T47D (cell line): Measurements from ENCODE around the gene UBE2O.

Source experiments
- DNase-seq, 2 experiments: peaks; one replicate each; pipeline versions ENCODE4 v3.0.0 to v3.0.0-alpha.2; 2011 to 2012; ENCODE audit warnings: low read depth in 1 of 2, low spot score in 1 of 2
- JUND ChIP-seq: IDR thresholded peaks from 2 replicates; pipeline ENCODE4 v1.6.1; 2012; ENCODE audit warnings: low read depth
- in situ Hi-C: cut with HindIII; loops from 2 replicates; pipeline ENCODE4 v1.10.0; 2016; ENCODE audit warnings: low sequenced_read_pairs, low pct_unique_long_range_greater_than_20kb

Gene UBE2O

DNA sequence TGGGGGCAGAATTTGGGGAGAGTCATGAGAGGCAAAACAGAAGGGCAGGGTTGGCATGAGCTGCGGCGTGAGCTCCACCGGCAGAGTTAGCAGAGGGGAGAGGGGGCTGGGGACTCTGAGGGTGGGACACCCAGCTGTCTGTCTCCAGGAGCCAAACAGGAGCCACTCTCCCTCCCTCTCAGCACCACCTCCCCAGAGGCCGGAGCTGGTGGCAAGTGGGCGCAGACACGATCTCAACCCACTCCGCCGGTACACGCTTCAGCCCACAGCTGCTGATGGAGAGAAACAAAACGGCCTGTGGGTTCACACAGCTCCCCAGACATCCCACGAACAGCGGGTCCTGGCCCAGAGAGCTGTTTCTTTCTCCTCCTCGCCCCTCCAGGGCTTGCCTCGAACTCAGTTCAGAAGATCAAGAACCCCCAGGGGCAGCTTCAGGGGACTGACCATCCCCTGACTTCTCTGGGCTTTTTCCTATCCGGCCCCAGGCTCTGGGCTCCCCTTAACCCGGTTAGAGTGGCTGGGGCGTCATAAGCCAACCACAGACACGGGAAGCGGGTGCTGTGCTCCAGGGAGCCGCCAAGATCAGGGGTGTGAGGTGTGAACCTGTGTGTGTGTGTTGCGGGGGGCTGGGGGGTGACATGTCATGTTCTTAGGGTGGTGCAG, 40.7 kb upstream of the UBE2O start:
- in situ Hi-C loops = no loop called here
- no peak for DNase-seq
- no peak for TF ChIP-seq JUND

DNA sequence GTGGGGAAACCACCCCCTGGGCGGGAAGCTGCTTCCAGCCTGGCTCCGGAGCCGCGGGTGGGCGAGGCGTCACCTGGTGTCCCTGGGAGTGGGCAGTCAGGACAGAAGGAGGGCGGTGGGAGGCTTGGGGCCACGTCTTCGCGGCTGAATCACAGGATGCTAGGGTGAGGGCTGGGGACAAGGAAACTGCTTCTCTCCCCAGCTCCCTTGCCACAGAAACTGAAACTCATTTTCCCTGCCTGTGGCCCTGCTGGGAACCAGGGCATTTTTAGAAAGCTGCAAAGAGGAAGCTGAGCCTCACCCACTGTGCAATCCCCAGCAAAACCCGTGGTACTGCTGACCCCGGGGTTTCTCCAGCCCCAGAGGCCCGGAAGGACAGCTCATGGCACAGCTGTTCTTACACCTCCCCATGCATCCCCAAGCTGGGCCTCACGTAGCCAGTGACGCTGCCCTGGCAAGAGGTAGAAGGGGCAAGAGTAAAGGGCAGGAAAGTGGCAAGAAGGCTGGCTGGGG, 40.1 kb upstream of the UBE2O start:
- no peak for TF ChIP-seq JUND
- in situ Hi-C loops = no loop called here
- DNase-seq = no peak

DNA sequence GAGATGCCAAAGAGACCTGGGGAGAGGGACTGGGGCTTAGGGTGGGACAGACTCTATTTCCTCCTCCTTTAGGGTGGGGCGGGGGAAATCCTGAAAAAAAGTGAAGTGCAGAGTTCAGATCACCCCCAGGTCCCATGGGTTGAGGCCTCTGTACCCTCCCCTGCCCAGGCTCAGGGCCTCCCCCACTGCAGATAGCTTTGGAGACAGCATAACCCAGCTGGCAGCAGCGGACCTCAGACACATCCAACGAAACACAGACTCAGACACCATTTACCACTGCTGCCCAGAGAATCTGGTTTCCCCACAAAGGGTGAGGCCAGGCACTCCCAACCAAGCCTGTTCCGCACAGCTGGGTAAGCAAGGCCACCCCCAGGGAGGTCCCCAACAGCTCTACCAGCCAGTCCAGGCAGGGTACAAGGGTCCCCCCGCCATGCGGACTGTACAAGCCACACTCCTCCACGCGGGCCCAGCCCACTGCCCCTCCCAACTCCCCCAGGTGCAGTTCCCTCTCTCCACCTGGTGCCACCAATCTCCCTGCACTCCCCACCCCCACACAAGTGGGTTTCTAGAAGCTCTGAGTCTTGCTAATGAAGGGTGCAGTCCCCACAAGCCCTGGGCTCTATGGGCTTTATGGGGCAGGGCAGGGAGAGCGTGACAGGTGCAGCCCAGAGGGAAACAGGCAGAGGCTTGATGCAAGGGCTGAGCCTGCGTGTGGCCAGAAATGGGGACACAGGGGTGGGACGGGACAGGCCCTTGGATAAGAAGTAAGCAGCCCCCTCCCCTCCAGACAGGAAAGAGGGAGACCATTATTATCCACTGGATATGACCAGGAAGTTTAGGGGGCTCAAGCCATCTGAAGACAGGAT, 39.4 kb upstream of the UBE2O start:
- in situ Hi-C loops = no loop called here
- TF ChIP-seq JUND = no peak
- DNase-seq = no peak

- no peak for DNase-seq
- TF ChIP-seq JUND = no peak
- in situ Hi-C loops = no loop called here
These were observed 38.5 kb upstream of the UBE2O start for GRCh38 chr17:76491271-76492122.

DNA sequence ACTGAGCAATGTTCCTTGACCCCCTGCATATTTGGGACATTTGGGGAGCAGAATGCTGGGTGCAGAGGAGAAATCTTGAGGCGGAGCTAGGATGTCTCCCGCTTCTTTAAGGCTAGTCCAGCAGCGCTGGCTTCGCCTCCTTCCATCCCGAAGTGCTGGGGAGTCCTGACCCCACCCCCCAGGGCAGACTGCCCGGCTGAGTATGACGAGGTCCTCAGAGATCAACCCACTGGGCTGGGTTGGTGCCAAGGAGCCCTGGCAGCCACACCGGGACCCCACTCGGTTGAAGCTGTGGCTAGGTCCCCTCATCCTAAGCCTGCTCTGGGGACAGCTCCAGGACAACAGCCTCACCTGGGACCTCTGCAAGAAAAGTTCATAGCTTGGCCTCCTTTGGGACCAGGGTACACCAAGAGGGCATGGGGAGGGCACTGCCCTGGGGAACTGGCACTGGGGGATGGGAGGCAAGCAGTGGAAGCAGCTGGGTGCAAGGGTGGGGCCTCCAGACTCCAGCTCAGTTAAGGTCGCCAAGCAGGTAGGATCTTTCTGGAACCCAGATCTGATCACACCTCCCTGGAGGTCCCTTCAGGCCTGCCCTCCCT, 37.3 kb upstream of the UBE2O start:
- no peak for TF ChIP-seq JUND
- in situ Hi-C loops = no loop called here
- no peak for DNase-seq

- in situ Hi-C loops = no loop called here
- DNase-seq = no peak
- no peak for TF ChIP-seq JUND
These were observed 34.7 kb upstream of the UBE2O start for GRCh38 chr17:76487451-76488192.

DNA sequence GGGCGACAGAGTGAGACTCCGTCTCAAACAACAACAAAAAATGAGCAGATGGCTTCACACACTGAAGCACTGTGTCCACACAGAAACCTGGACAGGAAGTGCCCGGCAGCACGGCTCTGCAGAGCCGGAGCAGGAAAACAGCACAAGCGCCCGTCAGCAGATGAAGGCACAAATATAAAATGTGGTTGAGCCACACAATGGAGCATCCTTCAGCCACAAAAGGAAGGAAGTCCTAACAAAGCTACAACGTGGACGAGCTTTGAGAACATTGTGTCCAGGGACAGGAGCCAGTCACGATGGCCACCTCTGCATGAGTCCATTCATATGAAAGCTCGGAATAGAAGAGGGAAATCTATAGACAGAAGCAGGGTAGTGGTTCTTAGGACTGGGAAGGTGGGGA, 32.6 kb upstream of the UBE2O start:
- no peak for DNase-seq
- in situ Hi-C loops = no loop called here
- no peak for TF ChIP-seq JUND

DNA sequence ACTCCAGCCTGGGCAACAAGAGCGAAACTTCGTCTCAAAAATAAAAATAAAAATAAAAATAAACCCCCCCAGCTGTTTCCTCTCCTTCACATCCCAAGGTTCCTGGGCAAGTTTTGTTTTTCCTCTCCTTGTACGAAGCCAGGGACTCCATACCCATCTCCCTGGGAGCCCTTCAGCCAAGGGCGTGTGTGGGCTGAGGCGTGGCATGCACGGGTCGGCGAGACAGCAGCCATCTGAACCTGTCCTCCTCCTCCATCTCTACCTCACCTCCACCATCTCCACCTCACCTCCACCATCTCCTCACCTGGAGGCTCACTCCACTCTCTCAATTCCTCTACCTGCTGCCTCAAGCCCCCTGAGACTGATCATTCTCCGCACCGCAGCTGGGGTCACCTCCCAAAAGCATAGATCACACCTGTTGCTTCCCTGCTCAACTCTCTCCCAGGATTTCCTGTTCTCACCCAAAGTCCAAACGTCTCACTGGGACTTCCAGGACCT, 31.3 kb upstream of the UBE2O start:
- in situ Hi-C loops = no loop called here
- no peak for TF ChIP-seq JUND
- DNase-seq = no peak

- DNase-seq = no peak
- no peak for TF ChIP-seq JUND
- in situ Hi-C loops = no loop called here
These were observed 28.2 kb upstream of the UBE2O start for GRCh38 chr17:76481071-76481655.

DNA sequence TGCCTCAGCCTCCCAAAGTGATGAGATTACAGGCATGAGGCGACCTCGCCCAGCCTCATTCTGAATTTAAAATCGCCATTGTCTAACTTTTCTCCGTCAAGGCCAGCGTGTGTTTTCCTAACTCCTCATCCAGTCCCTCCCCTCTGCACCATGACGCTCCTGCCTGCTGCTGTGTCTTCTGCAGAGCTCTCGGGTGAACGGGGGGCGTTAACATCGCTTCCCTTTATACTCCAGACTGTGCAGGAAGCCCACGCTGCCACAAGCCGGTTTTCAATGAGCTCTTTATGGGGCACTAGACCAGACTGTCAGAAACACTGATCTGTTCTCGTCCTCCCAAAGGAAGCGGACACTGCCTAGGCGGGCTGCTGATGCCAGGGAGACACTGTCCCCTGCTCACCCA, 27.7 kb upstream of the UBE2O start:
- no peak for TF ChIP-seq JUND
- in situ Hi-C loops = no loop called here
- DNase-seq = no peak

DNA sequence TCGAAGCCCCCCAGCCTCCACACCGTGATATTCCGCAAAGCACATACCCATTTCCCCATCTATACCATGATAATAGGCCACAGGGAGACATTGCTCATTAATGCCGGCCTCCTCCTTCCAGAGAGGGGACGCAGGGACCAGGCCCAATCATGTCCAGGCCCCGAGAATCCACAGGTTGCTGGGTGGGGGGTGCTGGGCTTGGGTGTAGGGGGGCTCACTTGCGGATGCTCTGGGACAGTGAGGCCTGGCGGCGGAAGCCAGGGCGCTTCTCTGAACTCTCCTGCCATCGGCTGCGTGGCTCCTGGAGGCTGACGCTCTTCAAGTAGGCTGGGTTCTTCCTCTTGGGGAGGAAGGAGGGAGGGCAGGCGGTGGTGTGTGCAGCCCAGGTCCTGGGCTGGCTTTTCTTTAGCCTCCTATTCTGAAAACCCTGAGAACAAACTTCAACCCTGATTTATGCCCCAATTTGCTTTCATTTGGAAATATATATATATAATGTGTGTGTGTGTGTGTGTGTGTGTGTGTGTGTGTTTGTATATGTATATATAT, 26.6 kb upstream of the UBE2O start:
- DNase-seq = no peak
- in situ Hi-C loops = no loop called here
- TF ChIP-seq JUND = no peak
